IPS-NIHi11 (cell line): ENCODE data around the gene MACROH2A2.
"Not testable (repeated sequence)": the region's sequence is repeated elsewhere in the genome, so short reads cannot be mapped to it uniquely, and the experiment has no call there.

Experiments
- DNase-seq: peaks from one replicate; pipeline ENCODE4 v3.0.0; 2012; ENCODE audit warnings: mixed read lengths, low spot score

MACROH2A2 gene

GRCh38 chr10:70067586-70067985, 14.9 kb downstream of the MACROH2A2 start:
- DNase-seq, result no peak

DNA sequence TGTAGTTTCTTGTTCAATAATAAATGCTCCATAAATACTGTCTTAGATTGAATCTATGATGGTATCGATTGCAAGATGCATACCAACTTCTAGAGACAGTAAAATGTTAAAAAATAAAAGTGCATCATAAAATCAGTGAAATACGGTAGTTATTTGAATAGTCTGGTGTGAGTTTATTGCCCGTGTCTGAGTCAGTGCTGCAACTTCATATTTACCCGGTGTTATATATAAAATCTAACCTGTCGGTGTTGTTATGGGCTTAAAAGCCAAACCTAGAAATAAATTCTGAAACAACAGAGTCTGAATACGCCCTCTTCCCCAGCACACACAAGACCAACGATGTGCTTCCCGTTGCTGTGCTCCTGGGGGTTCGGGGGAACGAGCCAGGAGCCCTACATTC, 16.3 kb downstream of the MACROH2A2 start:
- DNase-seq, result no peak

DNA sequence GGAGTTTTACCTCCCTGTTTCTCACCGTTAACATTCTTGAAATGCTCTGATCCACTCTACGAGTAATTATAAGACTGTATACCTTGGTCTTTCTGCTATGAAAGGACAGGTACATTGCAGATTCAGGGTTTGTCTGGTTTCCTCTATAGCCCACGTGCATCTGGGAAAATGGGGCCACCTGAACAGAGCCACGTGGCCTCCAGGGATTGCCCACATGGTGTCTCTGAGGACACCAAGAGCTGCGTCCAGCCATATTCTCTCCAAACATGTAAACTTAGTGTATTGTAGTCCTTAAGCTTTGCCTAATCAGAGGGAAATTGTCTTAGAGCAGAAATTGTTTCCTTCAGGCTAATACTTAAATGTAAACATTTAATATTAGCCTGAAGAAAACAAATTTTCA, 16.7 kb downstream of the MACROH2A2 start:
- DNase-seq, result no peak

- DNase-seq, result no peak
Observed at GRCh38 chr10:70070834-70071233, 18.2 kb downstream of the MACROH2A2 start.

GRCh38 chr10:70074165-70074564, 21.5 kb downstream of the MACROH2A2 start:
- DNase-seq, result no peak

GRCh38 chr10:70074971-70075370, 22.3 kb downstream of the MACROH2A2 start:
- DNase-seq, result no peak

GRCh38 chr10:70078329-70078728, 25.7 kb downstream of the MACROH2A2 start:
- DNase-seq, result no peak

- no peak for DNase-seq
Observed at GRCh38 chr10:70078937-70079336, 26.3 kb downstream of the MACROH2A2 start.

GRCh38 chr10:70080789-70081188, 28.1 kb downstream of the MACROH2A2 start:
- DNase-seq, result not testable (repeated sequence)

DNA sequence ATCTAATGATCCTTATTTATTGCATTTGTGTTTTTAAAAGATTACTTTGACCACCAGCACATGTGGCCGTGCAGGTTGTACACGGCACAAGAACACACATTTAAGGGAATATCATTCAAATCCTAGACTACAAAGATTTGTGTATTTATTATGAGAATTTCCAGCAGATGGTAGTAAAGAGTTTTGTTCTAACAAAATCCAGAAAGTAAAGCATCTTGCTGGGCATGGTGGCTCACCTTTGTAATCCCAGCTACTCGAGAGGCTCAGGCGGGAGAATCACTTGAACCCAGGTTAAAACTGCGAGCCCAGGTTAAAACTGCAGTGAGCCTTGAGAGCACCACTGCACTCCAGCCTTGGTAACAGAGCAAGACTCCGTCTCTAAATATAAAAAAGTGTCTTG, 31.5 kb downstream of the MACROH2A2 start:
- no peak for DNase-seq

- DNase-seq, result no peak
Observed at GRCh38 chr10:70085975-70086613, 33.4 kb downstream of the MACROH2A2 start.

DNA sequence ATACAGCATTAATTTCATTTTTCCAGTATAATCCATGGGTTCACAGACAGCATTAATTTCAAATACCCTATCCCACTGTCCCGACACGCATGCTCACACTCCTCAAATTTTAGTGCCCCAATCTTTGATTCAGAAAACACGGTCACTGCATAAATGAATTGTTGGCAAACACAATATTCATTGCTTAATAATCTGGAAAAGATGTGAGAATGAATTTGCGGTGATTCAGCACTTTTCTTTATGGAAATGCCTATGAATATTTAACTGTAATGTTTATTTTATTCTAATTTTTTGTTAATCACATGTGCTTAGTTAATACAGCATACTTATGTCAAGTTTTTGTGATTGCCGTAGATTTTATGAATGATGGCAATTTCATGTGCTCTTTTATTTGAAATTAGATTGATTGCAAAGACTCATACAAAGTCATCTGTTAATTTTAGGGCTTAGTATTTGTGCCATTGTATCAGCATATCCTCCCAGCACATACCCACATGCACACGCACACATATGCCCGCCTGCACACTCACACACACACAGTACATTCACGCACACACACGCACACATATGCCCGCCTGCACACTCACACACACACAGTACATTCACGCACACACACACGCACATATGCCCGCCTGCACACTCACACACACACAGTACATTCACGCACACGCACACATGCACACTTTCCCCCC, 35.1 kb downstream of the MACROH2A2 start:
- DNase-seq, result no peak

DNA sequence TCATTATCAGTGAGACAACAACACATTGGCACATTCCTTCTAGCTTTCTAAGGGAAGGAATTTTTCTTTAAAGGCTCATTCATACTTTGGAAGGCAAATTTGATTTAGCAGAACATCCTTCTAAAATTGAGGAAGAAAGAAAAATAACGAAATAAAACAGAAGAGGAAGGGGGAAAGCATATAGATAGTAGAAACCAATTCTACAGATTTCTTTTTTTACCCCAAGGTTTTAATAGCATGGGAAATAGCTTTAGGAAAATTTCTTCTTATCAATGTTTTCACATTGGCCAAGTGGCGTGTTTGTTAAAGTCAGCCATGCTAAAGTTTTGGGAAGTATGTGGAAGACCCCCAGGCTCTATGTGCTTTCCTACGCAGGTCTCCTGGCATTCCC, 35.7 kb downstream of the MACROH2A2 start:
- no peak for DNase-seq

DNA sequence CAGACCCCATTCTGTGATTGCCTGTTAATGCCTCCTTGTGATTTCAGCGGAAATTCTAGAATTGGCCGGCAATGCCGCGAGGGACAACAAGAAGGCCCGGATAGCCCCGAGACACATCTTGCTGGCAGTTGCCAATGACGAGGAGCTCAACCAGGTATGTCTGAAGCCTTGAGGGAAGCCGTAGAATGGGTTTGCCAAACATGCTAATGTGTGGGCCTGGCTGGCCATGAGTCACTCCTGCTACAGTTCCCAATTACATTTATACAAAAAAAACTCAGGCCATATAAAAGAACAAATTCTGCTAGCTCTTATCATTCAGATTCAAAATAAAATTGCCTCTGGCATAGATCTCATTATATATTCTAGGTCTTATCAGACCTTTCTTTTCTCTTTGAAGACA, 37.4 kb downstream of the MACROH2A2 start:
- DNase-seq, result no peak

DNA sequence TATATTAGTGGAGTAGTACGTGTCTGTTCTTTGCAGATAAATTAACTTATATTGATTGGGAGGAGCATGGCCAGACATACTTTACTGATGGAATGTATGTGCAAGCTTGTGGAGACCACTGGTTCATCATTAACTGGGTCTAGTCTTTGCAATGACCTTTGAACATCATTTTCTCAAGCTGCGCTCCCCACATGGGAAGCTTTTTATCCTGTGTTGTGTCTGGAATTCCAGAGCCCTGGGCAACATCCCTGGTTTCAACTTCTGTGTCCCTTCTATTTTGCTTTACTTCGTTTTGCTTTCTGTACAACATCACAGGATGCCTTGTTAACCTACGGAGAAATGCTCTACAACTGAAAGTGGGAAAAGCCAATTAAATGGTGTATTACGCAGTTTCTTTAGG, 38.3 kb downstream of the MACROH2A2 start:
- DNase-seq, result no peak

- DNase-seq, result no peak
Observed at GRCh38 chr10:70092389-70092718, 39.7 kb downstream of the MACROH2A2 start.

DNA sequence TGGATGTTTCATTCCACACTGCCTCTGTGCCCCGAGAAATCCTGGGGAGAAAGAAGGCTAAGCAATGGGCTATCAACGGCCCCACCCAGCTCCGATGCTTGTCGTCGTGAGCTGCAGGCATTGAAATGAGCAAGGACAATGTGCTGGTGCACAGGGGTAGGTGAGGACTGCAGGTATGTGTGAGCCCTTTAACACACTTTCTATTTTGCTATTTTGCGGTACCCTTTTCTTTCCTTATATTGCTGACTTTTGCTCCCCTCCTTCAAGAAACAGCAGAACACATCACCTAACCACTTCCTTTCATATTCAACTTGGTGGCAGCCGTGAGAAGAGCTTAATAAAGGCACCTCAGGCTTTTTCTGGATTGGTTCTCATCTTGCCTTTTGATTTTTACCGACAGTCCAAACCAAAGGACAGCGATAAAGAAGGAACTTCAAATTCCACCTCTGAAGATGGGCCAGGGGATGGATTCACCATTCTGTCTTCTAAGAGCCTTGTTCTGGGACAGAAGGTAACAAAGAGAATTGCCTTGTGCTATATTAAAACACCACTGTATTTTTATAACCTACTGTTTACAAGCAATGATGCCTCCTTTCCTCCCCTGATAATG, 40.8 kb downstream of the MACROH2A2 start:
- DNase-seq, result no peak

DNA sequence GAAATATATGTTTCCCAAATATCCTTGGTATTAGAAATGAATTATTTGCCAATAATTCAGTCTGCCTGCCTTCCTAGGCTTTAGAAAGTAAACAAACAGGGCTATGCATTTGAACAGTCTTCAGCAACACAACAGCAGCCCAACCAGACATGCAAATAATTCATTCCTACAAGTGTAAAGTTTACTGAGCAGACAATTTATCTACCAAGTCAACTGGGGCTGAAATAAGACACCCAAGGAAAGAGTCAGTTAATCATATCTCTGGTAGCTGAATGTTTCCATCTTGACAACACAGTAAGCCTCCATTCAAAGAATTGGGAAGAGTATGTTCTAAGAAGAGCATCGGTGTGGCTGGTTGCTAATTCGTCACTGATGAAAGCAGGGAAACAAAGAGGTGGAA, 41.6 kb downstream of the MACROH2A2 start:
- no peak for DNase-seq

DNA sequence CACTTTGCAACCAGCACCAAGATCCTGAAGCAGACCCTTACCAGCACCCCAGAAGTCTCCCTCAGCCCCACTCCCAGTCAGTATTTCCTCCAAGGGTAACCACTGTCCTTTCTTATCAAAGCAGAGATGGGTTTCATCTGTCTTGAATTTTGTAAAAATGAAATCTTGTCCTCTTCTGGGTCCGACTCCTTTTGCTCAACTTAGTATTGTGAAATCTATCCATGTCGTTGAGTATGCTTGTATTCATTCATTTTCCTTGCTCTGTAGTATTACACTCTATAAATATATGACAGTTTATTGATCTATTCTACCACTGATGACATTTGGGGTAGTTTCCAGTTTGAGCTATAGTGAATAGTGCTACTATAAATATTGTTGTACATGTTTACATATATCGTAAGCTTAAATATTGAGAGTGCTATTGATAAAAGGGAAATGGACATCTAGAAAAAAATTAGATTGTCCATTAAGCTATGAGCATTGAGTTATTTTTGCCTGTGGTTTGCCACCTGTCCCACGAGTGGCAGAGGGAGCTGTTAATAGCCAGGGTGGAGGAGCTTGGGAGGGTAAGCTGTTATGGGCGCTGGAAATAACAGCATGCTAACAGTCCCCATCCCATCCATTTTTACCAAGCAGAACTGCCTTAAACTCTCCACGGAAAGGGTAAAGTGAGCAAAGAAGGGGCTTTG, 43.5 kb downstream of the MACROH2A2 start:
- no peak for DNase-seq

DNA sequence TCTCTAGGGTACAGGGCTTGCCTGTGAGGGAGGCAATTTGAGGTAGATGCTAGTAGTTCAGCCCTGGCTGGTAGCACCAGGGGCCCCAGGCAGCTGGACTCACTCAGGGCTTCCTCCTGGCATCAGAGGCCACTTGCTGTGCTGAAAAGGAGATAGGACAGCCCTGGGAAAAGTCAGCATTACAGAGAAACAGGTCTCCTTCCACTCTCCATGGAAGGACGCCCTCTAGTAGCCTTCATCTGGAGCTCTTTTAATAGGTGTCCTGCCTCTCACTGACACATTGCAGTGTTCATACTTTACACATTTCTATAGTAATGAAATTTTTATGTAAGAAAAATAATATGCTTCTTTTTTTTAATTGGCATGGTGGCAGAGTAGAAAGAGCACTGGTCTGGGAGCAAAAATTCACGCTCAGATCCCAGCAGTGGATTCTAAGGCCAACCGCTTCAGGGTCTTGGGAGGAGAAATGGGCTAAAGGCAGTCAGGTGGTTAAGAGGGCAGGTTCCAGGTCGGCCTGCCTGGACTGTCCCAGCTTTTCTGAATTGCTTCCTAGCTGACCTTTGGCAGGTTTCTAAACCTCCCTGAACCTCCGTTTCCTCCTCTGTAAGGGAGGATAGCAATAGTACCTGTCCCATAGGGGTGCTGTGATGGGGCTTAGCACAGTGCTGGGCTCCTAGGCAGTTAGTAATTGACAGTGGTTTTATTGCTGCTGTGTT, 44.2 kb downstream of the MACROH2A2 start:
- DNase-seq, result no peak

GRCh38 chr10:70097459-70097858, 44.8 kb downstream of the MACROH2A2 start:
- DNase-seq, result no peak

DNA sequence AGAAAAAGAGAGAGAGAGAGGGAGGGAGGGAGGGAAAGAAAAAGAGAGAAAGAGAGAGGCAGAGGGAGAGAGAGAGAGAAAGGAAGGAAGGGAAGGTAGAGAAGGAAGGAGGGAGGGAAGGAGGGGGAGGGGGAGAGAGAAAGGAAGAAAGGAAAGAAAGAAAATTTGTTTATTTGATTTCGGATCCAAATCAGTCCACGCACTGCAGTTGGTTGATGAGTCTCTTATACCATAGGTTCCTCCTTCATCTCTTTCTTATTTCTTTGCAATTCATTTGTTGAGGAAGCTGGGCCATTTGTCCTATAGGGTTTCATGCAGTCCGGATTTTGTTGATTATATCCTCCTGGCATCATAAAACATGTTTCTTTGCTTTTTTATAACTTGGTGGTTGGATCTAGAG, 45.6 kb downstream of the MACROH2A2 start:
- DNase-seq, result no peak
